A549 treated with Mapracorat at 1 μM for 4 hours (cell line): Measurements from ENCODE around the gene ENDOV. TPM values are rescaled to one million over a fixed set of nuclear protein-coding genes. Genes with fewer than 3 reads are reported as not detected.

ENCODE experiments used
- total RNA-seq: library from RNA; stranded (reverse); fragments of 200-300 nt; extraction: Qiagen RNA extraction; gene quantifications from 5 replicates; pipeline ENCODE4 v1.2.3, GENCODE V29; 2022

Gene ENDOV
- 39.4 to 56.3 TPM (median 50.6 TPM) in 5 replicates for total RNA-seq

GRCh38 chr17:80414803-80415625 is at the start of gene ENDOV:
Gene ENDOV, plus strand, starts transcription at chr17:80415167. Its CDS starts 28 bp downstream, at chr17:80415195.

GRCh38 chr17:80475910-80476876 is 61.2 kb downstream of the ENDOV start, which contains the start of gene NPTX1:
Gene NPTX1, minus strand, starts transcription at chr17:80476607. Its CDS starts 161 bp downstream, at chr17:80476446.

Other genes with a start within 250 kb of the ENDOV start
- 0.11 to 0.50 TPM (median 0.30 TPM) in 5 replicates for gene CARD14, start 245.1 kb upstream of the ENDOV start, total RNA-seq
- gene SGSH, start 194.8 kb upstream of the ENDOV start, total RNA-seq: 20.3 to 27.7 TPM (median 25.5 TPM) in 5 replicates
- 10.8 to 17.9 TPM (median 15.5 TPM) in 5 replicates for gene SLC26A11, start 194.7 kb upstream of the ENDOV start, total RNA-seq
- gene RNF213, start 154.3 kb upstream of the ENDOV start, total RNA-seq: 56.4 to 65.4 TPM (median 62.4 TPM) in 5 replicates
- 120 to 209 TPM (median 169 TPM) in 5 replicates for gene NPTX1, start 61.4 kb downstream of the ENDOV start, total RNA-seq
- 23.8 to 31.9 TPM (median 30.5 TPM) in 5 replicates for gene RPTOR, start 129.7 kb downstream of the ENDOV start, total RNA-seq